Measurements from ENCODE around the gene MLKL. TPM values are rescaled to one million over a fixed set of nuclear protein-coding genes. Genes with fewer than 3 reads are reported as not detected.

Gene MLKL
- total RNA-seq, 1 donor, result 10.8 TPM

GRCh38 chr16:74734361-74735161 is 33.9 kb upstream of the MLKL start:
- TF ChIP-seq CTCF (IDR thresholded peaks at IDR 0.05; ENCODE audit: insufficient read depth, low read length), result no peak
- DNase-seq (ENCODE audit: low read depth), result no peak
- no peak overlapping the region for H3K4me3 ChIP-seq (ENCODE audit: low read depth, low read length)

GRCh38 chr16:74732707-74733350 is 32.2 kb upstream of the MLKL start:
- no peak overlapping the region for H3K4me3 ChIP-seq (ENCODE audit: low read depth, low read length)
- DNase-seq (ENCODE audit: low read depth), result no peak
- no peak for TF ChIP-seq CTCF (IDR thresholded peaks at IDR 0.05; ENCODE audit: insufficient read depth, low read length)

GRCh38 chr16:74731853-74732477 is 31.3 kb upstream of the MLKL start:
- no peak for DNase-seq (ENCODE audit: low read depth)
- no peak for TF ChIP-seq CTCF (IDR thresholded peaks at IDR 0.05; ENCODE audit: insufficient read depth, low read length)
- no peak overlapping the region for H3K4me3 ChIP-seq (ENCODE audit: low read depth, low read length)

GRCh38 chr16:74729783-74730683 is 29.4 kb upstream of the MLKL start:
- H3K4me3 ChIP-seq (ENCODE audit: low read depth, low read length), result no peak overlapping the region
- no peak for DNase-seq (ENCODE audit: low read depth)
- TF ChIP-seq CTCF (IDR thresholded peaks at IDR 0.05; ENCODE audit: insufficient read depth, low read length), result no peak

GRCh38 chr16:74727903-74728302 is 27.2 kb upstream of the MLKL start:
- DNase-seq (ENCODE audit: low read depth), result no peak
- TF ChIP-seq CTCF (IDR thresholded peaks at IDR 0.05; ENCODE audit: insufficient read depth, low read length), result no peak
- H3K4me3 ChIP-seq (ENCODE audit: low read depth, low read length), result no peak overlapping the region

- no peak overlapping the region for H3K4me3 ChIP-seq (ENCODE audit: low read depth, low read length)
- no peak for DNase-seq (ENCODE audit: low read depth)
- TF ChIP-seq CTCF (IDR thresholded peaks at IDR 0.05; ENCODE audit: insufficient read depth, low read length), result peak; percentile 40
Measured at GRCh38 chr16:74726716-74727115, 26.1 kb upstream of the MLKL start.

Data from fibroblast of the aortic adventitia (primary cell).